GM23338 (cell line): ENCODE data around the gene HSH2D. TPM values are rescaled to one million over a fixed set of nuclear protein-coding genes. Genes with fewer than 3 reads are reported as not detected.

Experiments
- ATAC-seq: fragments of 200-7000 bp; cut with Tn5 transposase; 3 replicates; pipeline ENCODE4 v1.9.1; 2020
- DNase-seq: peaks from one replicate; pipeline ENCODE4 v3.0.0-alpha.2; 2015; ENCODE audit warnings: low spot score
- H2AFZ ChIP-seq: fragments of 200-600 bp; sonication (generic); 2 replicates; pipeline ENCODE4 v1.8.0; 2016; ENCODE audit warnings: antibody characterized with exemption, mild to moderate bottlenecking, moderate library complexity
- H3F3A ChIP-seq: fragments of 200-600 bp; sonication (generic); replicated peaks from 2 replicates; pipeline ENCODE4 v1.8.0; 2017; ENCODE audit warnings: antibody characterized with exemption, mixed run types, low read depth
- H3K27ac ChIP-seq: fragments of 200-600 bp; sonication (generic); 2 replicates; pipeline ENCODE4 v1.6.1; 2016; ENCODE audit warnings: low read depth
- H3K27me3 ChIP-seq: fragments of 200-600 bp; sonication (generic); 2 replicates; pipeline ENCODE4 v1.8.0; 2016; ENCODE audit warnings: mild to moderate bottlenecking, mixed run types, moderate library complexity; ENCODE audit not compliant: insufficient read depth
- H3K36me3 ChIP-seq: fragments of 200-600 bp; sonication (generic); 2 replicates; pipeline ENCODE4 v1.8.0; 2016; ENCODE audit warnings: mild to moderate bottlenecking; ENCODE audit not compliant: insufficient read depth
- H3K4me1 ChIP-seq: fragments of 200-600 bp; sonication (generic); 2 replicates; pipeline ENCODE4 v1.8.0; 2016; ENCODE audit warnings: mild to moderate bottlenecking, moderate library complexity; ENCODE audit not compliant: insufficient read depth
- H3K4me2 ChIP-seq: fragments of 200-600 bp; sonication (generic); 2 replicates; pipeline ENCODE4 v1.7.1; 2017; ENCODE audit warnings: mixed run types
- H3K4me3 ChIP-seq: fragments of 200-600 bp; sonication (generic); 2 replicates; pipeline ENCODE4 v1.6.1; 2016; ENCODE audit warnings: mixed run types
- H3K79me2 ChIP-seq: fragments of 200-600 bp; sonication (generic); replicated peaks from 2 replicates; pipeline ENCODE4 v1.8.0; 2017; ENCODE audit warnings: mild to moderate bottlenecking; ENCODE audit not compliant: insufficient read depth
- H3K9me2 ChIP-seq: fragments of 200-600 bp; sonication (generic); 2 replicates; pipeline ENCODE4 v1.8.0; 2017; ENCODE audit not compliant: insufficient read depth
- H4K20me1 ChIP-seq: fragments of 200-600 bp; sonication (generic); replicated peaks from 2 replicates; pipeline ENCODE4 v1.8.0; 2017; ENCODE audit warnings: mild to moderate bottlenecking; ENCODE audit not compliant: insufficient read depth
- H3K27ac Mint-ChIP-seq: 2 replicates; pipeline ENCODE4 v1.8.0; 2020; ENCODE audit warnings: inconsistent platforms, mild to moderate bottlenecking, moderate library complexity, mixed read lengths
- H3K27me3 Mint-ChIP-seq: 3 replicates; pipeline ENCODE4 v1.8.0; 2022; ENCODE audit warnings: low read depth, mild to moderate bottlenecking, moderate library complexity, mixed read lengths, inconsistent platforms; ENCODE audit not compliant: insufficient read depth, poor library complexity
- H3K36me3 Mint-ChIP-seq: 3 replicates; pipeline ENCODE4 v1.8.0; 2021; ENCODE audit warnings: low read depth, mild to moderate bottlenecking, inconsistent platforms, moderate library complexity, mixed read lengths
- H3K4me1 Mint-ChIP-seq: 3 replicates; pipeline ENCODE4 v1.8.0; 2020; ENCODE audit warnings: mild to moderate bottlenecking, inconsistent platforms, mixed read lengths
- H3K4me3 Mint-ChIP-seq: 3 replicates; pipeline ENCODE4 v1.8.0; 2021; ENCODE audit warnings: moderate library complexity, mild to moderate bottlenecking, inconsistent platforms, mixed read lengths
- H3K9me3 Mint-ChIP-seq: 3 replicates; pipeline ENCODE4 v1.8.0; 2020; ENCODE audit warnings: moderate library complexity, mild to moderate bottlenecking, inconsistent platforms, mixed read lengths
- CREB1 ChIP-seq: fragments of 250-450 bp; sonication (Bioruptor Pico); IDR thresholded peaks from 2 replicates; pipeline ENCODE4 v1.5.0; 2020; ENCODE audit warnings: low read depth, mild to moderate bottlenecking, moderate library complexity
- CTCF ChIP-seq, 2 experiments: fragments of 200-600 bp in 1 of 2; sonication (generic) in 1 of 2; conservative IDR thresholded peaks; 2 replicates each; pipeline versions ENCODE4 v1.5.1 to v1.6.1; 2016 to 2017; ENCODE audit warnings: antibody characterized with exemption in 2 of 2, low read depth in 2 of 2, mild to moderate bottlenecking in 2 of 2, moderate library complexity in 1 of 2
- ETS1 ChIP-seq: IDR thresholded peaks from 2 replicates; pipeline ENCODE4 v1.6.1; 2016; ENCODE audit warnings: antibody characterized with exemption
- EZH2 ChIP-seq: fragments of 200-600 bp; sonication (generic); IDR thresholded peaks from one replicate; pipeline ENCODE4 v1.8.0; 2017; ENCODE audit warnings: antibody characterized with exemption, mild to moderate bottlenecking, low read depth; ENCODE audit not compliant: unreplicated experiment
- EZH2phosphoT487 ChIP-seq: fragments of 200-600 bp; sonication (generic); IDR thresholded peaks from one replicate; pipeline ENCODE4 v1.8.1; 2018; ENCODE audit warnings: antibody characterized with exemption; ENCODE audit not compliant: unreplicated experiment
- NANOG ChIP-seq: IDR thresholded peaks from 2 replicates; pipeline ENCODE4 v1.6.1; 2016; ENCODE audit warnings: antibody characterized with exemption, borderline replicate concordance
- POLR2AphosphoS5 ChIP-seq: IDR thresholded peaks from 2 replicates; pipeline ENCODE4 v1.6.1; 2016; ENCODE audit warnings: antibody characterized with exemption, low read depth
- REST ChIP-seq: IDR thresholded peaks from one replicate; pipeline ENCODE4 v1.6.1; 2018; ENCODE audit warnings: antibody characterized with exemption; ENCODE audit not compliant: unreplicated experiment
- STAT1 ChIP-seq: IDR thresholded peaks from one replicate; pipeline ENCODE4 v1.6.1; 2016; ENCODE audit warnings: antibody characterized with exemption; ENCODE audit not compliant: unreplicated experiment
- ZNF114 ChIP-seq: fragments of 250-450 bp; sonication (Bioruptor Pico); IDR thresholded peaks from 2 replicates; pipeline ENCODE4 v1.5.0; 2020; ENCODE audit warnings: mild to moderate bottlenecking, moderate library complexity
- ZNF331 ChIP-seq: fragments of 250-450 bp; sonication (Bioruptor Pico); IDR thresholded peaks from 2 replicates; pipeline ENCODE4 v1.5.0; 2020; ENCODE audit warnings: low read depth, mild to moderate bottlenecking, moderate library complexity
- ZNF462 ChIP-seq: fragments of 250-450 bp; sonication (Bioruptor Pico); IDR thresholded peaks from 2 replicates; pipeline ENCODE4 v1.5.0; 2020; ENCODE audit warnings: mild to moderate bottlenecking, moderate library complexity
- long read RNA-seq: library from polyadenylated mRNA; unstranded; transcript quantifications from one replicate; pipeline ENCODE4 v2.0.0, GENCODE V29; 2020; ENCODE audit not compliant: unreplicated experiment
- polyA plus RNA-seq: library from polyadenylated mRNA; unstranded; fragments of >200 nt; fragmentation: Nextera tagmentation; extraction: Ambion mirVana; gene quantifications from 2 replicates; pipeline ENCODE4 v1.2.1, GENCODE V29; 2016
- total RNA-seq: library from RNA; depleted of rRNA; stranded (reverse); fragments of >200 nt; shearing (Covaris generic); gene quantifications from 2 replicates; pipeline ENCODE4 v1.2.3, GENCODE V29; 2014; rRNA removed

The HSH2D gene
- total RNA-seq, result 0.97 and 1.4 TPM in 2 replicates
- polyA plus RNA-seq, result 0.81 and 1.1 TPM in 2 replicates
- long read RNA-seq, result 0 reads

GRCh38 chr19:16143399-16144215 is at the start of gene HSH2D:
Gene HSH2D (plus strand): TSS chr19:16143685. CDS start chr19:16148751, 5,066 bp downstream.
- H3K9me2 ChIP-seq, result no peaks in the 10 kb centered on the region
- peak; percentile 98 for ATAC-seq
- no peaks in the 10 kb centered on the region for H3K36me3 Mint-ChIP-seq
- 0 out of 2 replicates have a peak, but pooled peaks cover 5% of the 10 kb centered on the region for H3F3A ChIP-seq
- H3K79me2 ChIP-seq, result no peaks in the 10 kb centered on the region
- H3K27me3 ChIP-seq, result no peaks in the 10 kb centered on the region
- H3K27ac Mint-ChIP-seq, result no peak within 1 kb of the TSS
- H3K4me3 Mint-ChIP-seq, result peak within 1 kb of the TSS; percentile 31
- H3K4me3 ChIP-seq, result 0 out of 2 replicates have a peak within 1 kb of the TSS, but pooled peaks have one; percentile 13
- peak within 1 kb of the TSS; percentile 95 for H2AFZ ChIP-seq
- peak; percentile 86 for DNase-seq
- peaks cover 7% of the 10 kb centered on the region for H3K27me3 Mint-ChIP-seq
- peak within 1 kb of the TSS; percentile 64 for H3K4me2 ChIP-seq
- peaks cover 6% of the 10 kb centered on the region; the same call in 1 of the 2 replicates for H3K4me1 ChIP-seq
- no peak within 1 kb of the TSS for H3K27ac ChIP-seq
- no peaks in the 10 kb centered on the region for H3K36me3 ChIP-seq
- H3K4me1 Mint-ChIP-seq, result peaks cover 8% of the 10 kb centered on the region; the same call in 2 of the 3 replicates
- no peaks in the 10 kb centered on the region; the same call in 2 of the 3 replicates for H3K9me3 Mint-ChIP-seq
- no peaks in the 10 kb centered on the region for H4K20me1 ChIP-seq
- no peak for TF ChIP-seq ZNF114 (CRISPR knock-in tag)
- no peak for TF ChIP-seq STAT1
- TF ChIP-seq EZH2phosphoT487, result no peak
- no peak for TF ChIP-seq ETS1
- no peak for TF ChIP-seq NANOG
- TF ChIP-seq ZNF462 (CRISPR knock-in tag), result no peak
- TF ChIP-seq CREB1 (CRISPR knock-in tag), result no peak
- no peak for TF ChIP-seq POLR2AphosphoS5
- TF ChIP-seq ZNF331 (CRISPR knock-in tag), result no peak
- no peak for TF ChIP-seq EZH2
- TF ChIP-seq REST, result no peak
- TF ChIP-seq CTCF (conservative IDR thresholded peaks at IDR 0.05; ENCODE audit: low read depth in 2 of 2), result no peak
